ENCODE measurements around the gene NLK. TPM values are rescaled to one million over a fixed set of nuclear protein-coding genes. Genes with fewer than 3 reads are reported as not detected.
"Not testable (repeated sequence)": the region's sequence is repeated elsewhere in the genome, so short reads cannot be mapped to it uniquely, and the experiment has no call there.

Gene NLK
- total RNA-seq, 1 experiment from 2014 or later = 12.8 TPM

DNA sequence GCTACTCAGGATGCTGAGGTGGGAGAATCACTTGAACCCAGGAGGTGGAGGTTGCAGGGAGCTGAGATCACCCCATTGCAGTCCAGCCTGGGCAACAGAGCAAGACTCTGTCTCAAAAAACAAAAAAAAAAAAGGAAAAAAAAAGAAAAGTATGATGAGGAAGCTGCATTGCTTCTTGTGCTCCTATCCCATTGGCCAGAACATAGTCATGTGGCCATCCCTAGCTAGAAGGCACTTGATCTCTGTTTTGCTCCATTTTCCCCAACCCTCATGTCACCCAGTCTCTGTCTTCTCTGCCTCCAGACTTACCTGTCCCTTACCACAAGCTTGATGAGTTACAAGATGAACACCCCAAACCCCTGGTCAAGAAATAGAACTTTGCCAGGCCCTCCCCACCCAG lies 163.8 kb downstream of the NLK start:
- Histone ChIP-seq H3K27me3 (ENCODE audit: insufficient read depth, low read length) (no peaks in the 10 kb centered on the region), H2AFZ (ENCODE audit: low read depth, low read length, poor library complexity, severe bottlenecking) (no peak overlapping the region), H3K4me1 (ENCODE audit: control insufficient read depth in 1 of 2, insufficient read depth in 2 of 2, low read length in 2 of 2) (peaks cover 0 to 13% of the 10 kb centered on the region in 2 experiments; a peak in 2 of 4 replicates), H3K27ac (ENCODE audit: low read depth, low read length) (no peak overlapping the region), H3K4me2 (ENCODE audit: low read length) (no peak overlapping the region), H3K9me2 (ENCODE audit: insufficient read depth) (no peaks in the 10 kb centered on the region), H3K9me3 (ENCODE audit: control insufficient read depth in 1 of 2, insufficient read depth in 1 of 2, low read depth in 1 of 2, low read length in 2 of 2) (no peaks in the 10 kb centered on the region), H3K36me3 (ENCODE audit: control insufficient read depth in 1 of 2, insufficient read depth in 2 of 2, low read length in 2 of 2) (no peaks in the 10 kb centered on the region), H3K4me3 (replicated peaks in 1 of 2; ENCODE audit: low read depth in 1 of 2, low read length in 2 of 2) (no peak overlapping the region), H4K20me1 (ENCODE audit: insufficient read depth) (no peaks in the 10 kb centered on the region), H3K79me2 (ENCODE audit: insufficient read depth, low read length) (no peaks in the 10 kb centered on the region), H3K9ac (ENCODE audit: low read length) (no peak overlapping the region)
- ATAC-seq (no peak), DNase-seq (ENCODE audit: low read depth, low spot score) (no peak)
- intact Hi-C loops (cut with micrococcal nuclease) = no loop called here
- ChIA-PET RAD21 (ENCODE audit: low non-redundant PET in 1 of 2, low total read pairs in 2 of 2, uncharacterized antibody in 2 of 2, unreplicated experiment in 2 of 2) (no interaction called here), POLR2A (no interaction called here), CTCF (no interaction called here)
- TF ChIP-seq EZH2 (IDR thresholded peaks at IDR 0.05) (no peak), CEBPB (IDR thresholded peaks at IDR 0.05; ENCODE audit: low read depth) (no peak), POLR2AphosphoS5 (IDR thresholded peaks at IDR 0.05; ENCODE audit: low read depth, low read length) (no peak), ZNF274 (IDR thresholded peaks at IDR 0.05; ENCODE audit: low read depth, low read length) (no peak), ZFX (IDR thresholded peaks at IDR 0.05) (no peak), FOSL1 (IDR thresholded peaks at IDR 0.05; ENCODE audit: low read depth) (no peak)
- TF ChIP-seq, protein P1, sequence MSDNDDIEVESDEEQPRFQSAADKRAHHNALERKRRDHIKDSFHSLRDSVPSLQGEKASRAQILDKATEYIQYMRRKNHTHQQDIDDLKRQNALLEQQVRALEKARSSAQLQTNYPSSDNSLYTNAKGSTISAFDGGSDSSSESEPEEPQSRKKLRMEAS (IDR thresholded peaks at IDR 0.05) = no peak
- BruUV-seq (replicated peaks) = no TSS peak

DNA sequence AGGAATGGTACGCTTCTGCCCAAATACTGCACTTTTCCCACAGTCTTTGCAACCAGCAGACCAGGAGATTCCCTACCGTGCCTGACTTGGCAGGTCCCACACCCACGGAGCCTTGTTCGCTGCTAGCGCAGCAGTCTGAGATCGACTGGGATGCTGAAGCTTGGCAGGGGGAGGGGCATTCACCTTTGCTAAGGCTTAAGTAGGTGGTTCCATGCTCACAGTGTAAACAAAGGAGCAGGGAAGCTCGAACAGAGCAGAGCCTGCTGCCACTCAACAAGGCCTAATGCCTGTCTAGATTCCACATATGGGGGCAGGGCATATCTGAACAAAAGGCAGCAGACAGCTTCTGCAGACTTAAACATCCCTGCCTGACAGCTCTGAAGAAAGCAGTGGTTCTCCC lies 169.3 kb downstream of the NLK start:
- H2AFZ ChIP-seq (ENCODE audit: low read depth, low read length, poor library complexity, severe bottlenecking) = no peak overlapping the region
- TF ChIP-seq JUND (IDR thresholded peaks at IDR 0.05) = no peak
- no peaks in the 10 kb centered on the region for H3K9me3 ChIP-seq (ENCODE audit: control insufficient read depth in 1 of 2, insufficient read depth in 1 of 2, low read depth in 1 of 2, low read length in 2 of 2)
- H3K4me1 ChIP-seq (ENCODE audit: control insufficient read depth in 1 of 2, insufficient read depth in 2 of 2, low read length in 2 of 2) = peaks cover 0 to 5% of the 10 kb centered on the region in 2 experiments; a peak in 2 of 4 replicates
- no TSS peak for BruUV-seq (replicated peaks)
- no peaks in the 10 kb centered on the region for H3K36me3 ChIP-seq (ENCODE audit: control insufficient read depth in 1 of 2, insufficient read depth in 2 of 2, low read length in 2 of 2)
- ChIA-PET RAD21 (ENCODE audit: low non-redundant PET in 1 of 2, low total read pairs in 2 of 2, uncharacterized antibody in 2 of 2, unreplicated experiment in 2 of 2) (no interaction called here), POLR2A (no interaction called here), CTCF (no interaction called here)
- H3K4me3 ChIP-seq (replicated peaks in 1 of 2; ENCODE audit: low read depth in 1 of 2, low read length in 2 of 2) = no peak overlapping the region
- no peaks in the 10 kb centered on the region for H3K9me2 ChIP-seq (ENCODE audit: insufficient read depth)
- intact Hi-C loops (cut with micrococcal nuclease) = no loop called here
- no peak overlapping the region for H3K27ac ChIP-seq (ENCODE audit: low read depth, low read length)
- no peaks in the 10 kb centered on the region for H3K27me3 ChIP-seq (ENCODE audit: insufficient read depth, low read length)
- H3K4me2 ChIP-seq (ENCODE audit: low read length) = no peak overlapping the region
- DNase-seq (ENCODE audit: low read depth, low spot score) = no peak
- H3K9ac ChIP-seq (ENCODE audit: low read length) = no peak overlapping the region
- H3K79me2 ChIP-seq (ENCODE audit: insufficient read depth, low read length) = no peaks in the 10 kb centered on the region
- ATAC-seq = no peak
- no peaks in the 10 kb centered on the region for H4K20me1 ChIP-seq (ENCODE audit: insufficient read depth)

DNA sequence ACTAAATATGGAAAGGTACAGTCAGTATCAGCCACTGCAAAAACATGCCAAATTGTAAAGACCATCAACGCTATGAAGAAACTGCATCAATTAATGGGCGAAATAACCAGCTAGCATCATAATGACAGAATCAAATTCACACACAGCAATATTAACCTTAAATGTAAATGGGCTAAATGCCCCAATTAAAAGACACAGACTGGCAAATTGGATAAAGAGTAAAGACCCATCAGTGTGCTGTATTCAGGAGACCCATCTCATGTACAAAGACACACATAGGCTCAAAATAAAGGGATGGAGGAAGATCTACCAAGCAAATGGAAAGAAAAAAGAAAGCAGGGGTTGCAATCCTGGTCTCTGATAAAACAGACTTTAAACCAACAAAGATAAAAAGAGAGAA lies 171.1 kb downstream of the NLK start:
- POLR2A ChIA-PET; BruUV-seq (replicated peaks); CTCF ChIA-PET; H2AFZ ChIP-seq (ENCODE audit: low read depth, low read length, poor library complexity, severe bottlenecking); intact Hi-C loops (cut with micrococcal nuclease); H3K4me3 ChIP-seq (replicated peaks in 1 of 2; ENCODE audit: low read depth in 1 of 2, low read length in 2 of 2); H3K9me2 ChIP-seq (ENCODE audit: insufficient read depth); H3K4me2 ChIP-seq (ENCODE audit: low read length); H3K9ac ChIP-seq (ENCODE audit: low read length); H3K27me3 ChIP-seq (ENCODE audit: insufficient read depth, low read length); H4K20me1 ChIP-seq (ENCODE audit: insufficient read depth); DNase-seq (ENCODE audit: low read depth, low spot score); ATAC-seq; H3K79me2 ChIP-seq (ENCODE audit: insufficient read depth, low read length); H3K36me3 ChIP-seq (ENCODE audit: control insufficient read depth in 1 of 2, insufficient read depth in 2 of 2, low read length in 2 of 2); H3K27ac ChIP-seq (ENCODE audit: low read depth, low read length); RAD21 ChIA-PET (ENCODE audit: low non-redundant PET in 1 of 2, low total read pairs in 2 of 2, uncharacterized antibody in 2 of 2, unreplicated experiment in 2 of 2); H3K9me3 ChIP-seq (ENCODE audit: control insufficient read depth in 1 of 2, insufficient read depth in 1 of 2, low read depth in 1 of 2, low read length in 2 of 2): not testable (repeated sequence)
- H3K4me1 ChIP-seq (ENCODE audit: control insufficient read depth in 1 of 2, insufficient read depth in 2 of 2, low read length in 2 of 2) = peaks cover 0 to 12% of the 10 kb centered on the region in 2 experiments; a peak in 2 of 4 replicates

Data from HCT116 (cell line).